Astrocyte of the hippocampus (primary cell): Measurements from ENCODE around the gene PWP2.
"Not testable (repeated sequence)": the region's sequence is repeated elsewhere in the genome, so short reads cannot be mapped to it uniquely, and the experiment has no call there.

Experiments
- DNase-seq: peaks from one replicate; pipeline ENCODE4 v3.0.0; 2011; ENCODE audit warnings: low read depth, low spot score

PWP2 gene

DNA sequence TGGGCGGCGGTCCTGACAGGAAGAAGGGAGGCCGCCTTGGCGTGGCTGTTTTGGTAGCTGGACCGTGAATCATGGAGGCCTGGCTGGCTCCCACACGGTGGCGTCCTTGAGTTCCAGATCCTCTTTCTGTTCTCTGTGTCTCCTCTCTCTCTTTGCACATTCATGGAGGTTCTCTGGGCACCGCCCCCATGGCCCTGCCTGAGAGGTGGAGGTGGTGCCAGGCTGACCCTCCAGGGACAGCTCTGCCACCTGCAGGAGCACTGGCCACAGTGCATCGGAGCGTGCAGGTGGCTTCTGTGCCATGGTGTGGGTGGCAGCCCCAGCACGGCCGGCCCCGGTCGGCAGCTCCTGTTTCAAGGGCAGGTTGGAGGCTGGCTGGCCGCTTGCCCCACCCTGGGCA lies 30.8 kb downstream of the PWP2 start:
- DNase-seq, result not testable (repeated sequence)

DNA sequence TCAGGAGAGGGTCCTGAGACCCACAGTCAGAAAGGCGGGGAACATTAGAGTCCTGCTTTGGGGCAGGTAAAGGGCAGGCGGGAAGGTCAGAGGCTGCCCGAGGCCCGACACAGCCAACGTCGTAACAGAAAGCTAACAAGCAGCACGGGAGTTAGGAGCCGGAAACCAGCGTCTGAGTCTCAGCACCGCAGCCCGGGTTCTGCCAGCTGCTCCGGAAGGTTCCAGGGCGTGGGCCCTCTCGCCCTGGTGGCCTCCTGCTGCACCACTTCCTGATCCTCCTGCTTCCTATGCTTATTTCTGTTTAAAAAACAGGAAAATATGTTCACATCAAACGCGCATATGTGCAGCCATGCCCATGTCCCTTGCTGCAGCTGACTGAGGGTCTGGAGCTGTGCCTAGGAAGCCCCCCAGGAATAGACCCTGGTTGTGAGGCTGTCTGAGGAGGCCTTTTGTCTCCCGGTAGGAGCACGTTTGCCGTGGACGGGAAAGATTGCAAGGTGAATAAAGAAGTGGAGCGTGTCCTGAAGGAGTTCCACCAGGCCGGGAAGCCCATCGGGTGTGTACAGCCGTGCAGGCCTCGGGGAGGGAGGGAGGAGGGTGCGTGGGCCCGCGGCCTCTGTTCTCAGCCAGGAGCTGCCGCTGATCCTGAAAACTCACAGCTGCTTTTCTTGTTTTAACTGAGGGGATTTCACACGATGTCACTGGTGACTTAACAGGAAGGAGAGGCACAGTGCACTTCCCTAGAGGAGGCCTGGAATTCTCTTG lies 32.8 kb downstream of the PWP2 start:
- DNase-seq, result not testable (repeated sequence)

GRCh38 chr21:44140552-44140932 lies 33.3 kb downstream of the PWP2 start:
- not testable (repeated sequence) for DNase-seq

DNA sequence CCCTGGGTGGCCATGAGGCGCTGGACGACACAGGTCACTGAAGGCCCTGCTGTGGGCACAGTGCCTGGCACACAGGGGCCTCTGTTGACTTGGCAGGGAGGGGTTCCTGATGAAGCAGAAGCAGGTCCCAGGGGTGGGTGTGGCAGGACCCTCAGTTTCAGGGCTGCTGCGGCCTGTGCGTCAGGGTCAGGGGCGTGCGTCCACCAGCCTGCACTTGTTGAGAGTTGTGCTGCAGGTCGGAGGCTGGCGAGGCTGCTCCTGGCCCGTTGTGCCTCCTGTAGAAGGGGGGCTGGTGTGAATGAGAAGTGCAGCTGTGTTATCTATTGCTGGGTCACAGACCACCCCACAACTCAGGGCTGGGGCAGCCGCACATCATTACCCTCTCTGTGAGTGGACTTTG lies 35.3 kb downstream of the PWP2 start:
- not testable (repeated sequence) for DNase-seq

- DNase-seq, result not testable (repeated sequence)
These were observed 36.2 kb downstream of the PWP2 start for GRCh38 chr21:44143380-44143779.

DNA sequence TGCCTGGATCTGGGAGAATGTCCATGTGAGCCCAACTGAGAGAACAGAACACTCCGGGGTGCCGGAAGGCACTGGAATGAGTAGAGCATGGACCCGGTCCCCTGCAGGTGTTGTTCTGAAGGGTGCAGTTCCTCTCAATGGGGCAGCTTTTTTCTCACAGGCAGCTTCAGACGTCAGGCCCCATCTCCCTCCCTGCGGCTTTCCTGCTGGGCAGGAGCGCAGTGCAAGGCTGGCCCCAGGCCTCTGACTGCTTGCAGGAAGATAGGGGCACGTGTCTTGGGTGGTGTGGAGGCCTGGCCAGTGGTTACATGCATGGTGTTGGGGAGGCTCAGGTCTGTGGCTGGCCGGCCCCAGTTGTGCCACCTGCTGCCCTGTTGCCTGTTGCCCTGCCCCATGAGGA lies 36.8 kb downstream of the PWP2 start:
- DNase-seq, result not testable (repeated sequence)

GRCh38 chr21:44144784-44145602 lies 37.8 kb downstream of the PWP2 start:
- not testable (repeated sequence) for DNase-seq

GRCh38 chr21:44145616-44146015 lies 38.4 kb downstream of the PWP2 start:
- DNase-seq, result not testable (repeated sequence)

DNA sequence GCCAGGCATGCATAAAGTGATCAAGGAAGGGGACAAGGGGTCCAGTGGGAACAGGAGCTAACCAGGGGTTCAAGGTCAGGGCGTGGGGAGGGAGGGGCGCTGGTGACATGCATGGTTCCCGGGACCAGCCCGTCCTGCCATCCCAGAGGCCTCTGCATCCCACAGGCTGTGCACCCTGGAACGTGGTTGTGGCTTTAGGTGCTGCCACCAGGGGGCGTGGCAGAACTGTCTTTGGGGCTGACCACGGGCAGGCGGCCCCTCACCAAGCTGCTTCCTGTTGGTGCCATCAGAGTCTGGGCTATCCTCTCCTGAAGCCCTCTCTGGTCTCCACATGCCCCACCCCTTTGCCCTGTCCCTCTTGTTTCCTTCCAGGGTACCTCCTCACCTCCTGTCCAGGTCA lies 39.9 kb downstream of the PWP2 start:
- DNase-seq, result not testable (repeated sequence)

GRCh38 chr21:44150255-44150654 lies 43.1 kb downstream of the PWP2 start:
- DNase-seq, result not testable (repeated sequence)

GRCh38 chr21:44153214-44153888 lies 46.2 kb downstream of the PWP2 start:
- DNase-seq, result not testable (repeated sequence)

GRCh38 chr21:44153889-44154228 lies 46.7 kb downstream of the PWP2 start:
- DNase-seq, result not testable (repeated sequence)

- not testable (repeated sequence) for DNase-seq
These were observed 47.6 kb downstream of the PWP2 start for GRCh38 chr21:44154816-44155230.

GRCh38 chr21:44155231-44155993 lies 48.2 kb downstream of the PWP2 start:
- DNase-seq, result not testable (repeated sequence)

- DNase-seq, result not testable (repeated sequence)
These were observed 48.8 kb downstream of the PWP2 start for GRCh38 chr21:44155994-44156380.

DNA sequence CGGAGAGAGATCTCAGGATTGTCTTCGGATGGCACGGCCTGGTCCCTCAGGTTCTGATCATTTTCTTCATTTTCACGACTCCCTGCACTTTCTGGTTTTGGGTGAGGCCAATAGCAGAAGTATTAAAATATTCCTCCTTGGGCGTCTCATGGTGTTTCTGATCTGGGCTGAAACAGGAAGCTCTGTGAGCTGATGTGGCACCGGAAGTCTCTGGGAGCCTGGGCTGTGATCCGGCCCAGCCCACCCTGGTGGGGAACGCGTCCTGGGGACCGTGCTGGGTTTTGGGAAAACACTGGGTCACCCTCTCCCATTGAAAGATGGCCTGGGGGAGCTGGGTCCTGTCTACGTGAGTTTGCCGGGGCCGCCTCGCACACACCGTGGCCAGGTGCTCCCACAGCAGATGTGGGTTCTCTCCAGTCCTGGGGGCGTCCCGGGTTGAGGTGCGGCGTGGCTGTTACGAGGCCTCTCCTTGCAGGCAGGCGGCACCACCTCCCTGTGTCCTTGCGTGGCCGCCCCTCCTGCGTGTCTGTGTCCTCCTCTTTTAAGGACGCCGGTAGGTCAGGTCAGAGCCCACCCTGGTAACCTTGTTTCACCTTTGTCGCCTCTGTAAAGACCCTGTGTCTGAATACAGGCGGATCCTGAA lies 50.4 kb downstream of the PWP2 start:
- DNase-seq, result not testable (repeated sequence)

- DNase-seq, result not testable (repeated sequence)
These were observed 50.9 kb downstream of the PWP2 start for GRCh38 chr21:44158082-44158468.

- DNase-seq, result not testable (repeated sequence)
These were observed 52.4 kb downstream of the PWP2 start for GRCh38 chr21:44159349-44160297.

DNA sequence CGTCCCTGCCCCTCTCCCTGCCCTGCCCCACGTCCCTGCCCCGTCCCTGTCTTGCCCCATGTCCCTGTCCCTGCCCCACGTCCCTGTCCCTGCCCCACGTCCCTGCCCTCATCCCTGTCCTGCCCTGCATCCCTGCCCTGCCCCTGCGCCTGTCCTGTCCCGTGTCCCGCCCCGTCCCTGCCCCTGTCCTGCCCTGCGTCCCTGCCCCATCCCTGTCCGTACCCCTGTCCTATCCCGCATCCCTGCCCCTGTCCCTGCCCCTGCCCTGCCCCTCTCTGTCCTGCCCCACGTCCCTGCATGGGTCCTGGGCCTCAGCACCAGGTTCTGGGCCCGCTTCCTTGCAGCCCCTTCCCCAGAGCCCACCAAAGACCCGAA lies 53.1 kb downstream of the PWP2 start:
- not testable (repeated sequence) for DNase-seq

DNA sequence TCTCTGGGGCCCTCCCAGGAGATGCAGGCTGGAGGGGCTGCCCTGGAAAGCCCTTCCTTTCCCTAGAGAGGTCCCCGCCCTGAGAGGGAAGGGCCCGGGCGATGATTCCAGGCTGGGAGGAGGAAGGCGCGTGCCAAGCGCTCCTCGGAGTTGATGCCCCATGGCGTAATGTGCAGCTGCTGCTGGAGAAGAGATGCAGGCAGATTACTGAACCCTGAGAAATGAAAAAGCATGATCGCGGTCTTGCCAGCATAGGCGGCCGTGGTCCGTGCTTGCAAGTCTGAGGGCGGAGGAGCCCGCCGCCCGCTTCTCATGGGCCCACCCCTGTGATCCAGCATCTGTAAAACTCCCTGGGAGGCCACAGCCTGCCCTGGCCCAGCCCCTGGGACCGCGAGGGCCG lies 53.6 kb downstream of the PWP2 start:
- not testable (repeated sequence) for DNase-seq
